NCI-H82 (cell line): ENCODE measurements around the gene EDC3.

Source experiments
- DNase-seq: peaks from one replicate; lab custom pipeline; 2025; lab: John Stamatoyannopoulos, UW

The EDC3 gene

GRCh38 chr15:74624020-74624602 lies 71.7 kb downstream of the EDC3 start:
- no peak for DNase-seq

GRCh38 chr15:74622758-74623157 lies 73.1 kb downstream of the EDC3 start:
- DNase-seq = no peak

- peak; percentile 45 for DNase-seq
Measured at GRCh38 chr15:74621936-74622335, 73.9 kb downstream of the EDC3 start.

GRCh38 chr15:74621546-74621920 lies 74.3 kb downstream of the EDC3 start:
- DNase-seq = no peak

GRCh38 chr15:74620636-74621545 lies 74.9 kb downstream of the EDC3 start:
- DNase-seq = peak; percentile 88

GRCh38 chr15:74619916-74620635 lies 75.7 kb downstream of the EDC3 start:
- DNase-seq = no peak

- DNase-seq = no peak
Measured at GRCh38 chr15:74618841-74619596, 76.8 kb downstream of the EDC3 start.

- DNase-seq = no peak
Measured at GRCh38 chr15:74616996-74617395, 78.8 kb downstream of the EDC3 start.

- peak; percentile 51 for DNase-seq
Measured at GRCh38 chr15:74616366-74616939, 79.4 kb downstream of the EDC3 start.

GRCh38 chr15:74615508-74616365 lies 80.1 kb downstream of the EDC3 start, which contains the start of gene CLK3:
Gene CLK3 (plus strand): TSS chr15:74615836. CDS start chr15:74619197, 3,361 bp downstream.
- peak; percentile 98 for DNase-seq

GRCh38 chr15:74614744-74615507 lies 80.9 kb downstream of the EDC3 start:
- peak; percentile 88 for DNase-seq

- no peak for DNase-seq
Measured at GRCh38 chr15:74613953-74614743, 81.7 kb downstream of the EDC3 start.

- DNase-seq = no peak
Measured at GRCh38 chr15:74613089-74613952, 82.5 kb downstream of the EDC3 start.

- no peak for DNase-seq
Measured at GRCh38 chr15:74612677-74613076, 83.1 kb downstream of the EDC3 start.

GRCh38 chr15:74611834-74612233 lies 84.0 kb downstream of the EDC3 start:
- no peak for DNase-seq

- DNase-seq = no peak
Measured at GRCh38 chr15:74611341-74611740, 84.5 kb downstream of the EDC3 start.

GRCh38 chr15:74610302-74610951 lies 85.4 kb downstream of the EDC3 start:
- DNase-seq = no peak

- DNase-seq = no peak
Measured at GRCh38 chr15:74609938-74610301, 85.9 kb downstream of the EDC3 start.
